GM21390 (cell line): ENCODE results near the gene KRT79.

ENCODE experiments used
- ATAC-seq: cut with Tn5 transposase; IDR thresholded peaks from one replicate; pipeline ENCODE4 v1.9.1; 2021; ENCODE audit not compliant: unreplicated experiment

The KRT79 gene

GRCh38 chr12:52819731-52820510 is 14.2 kb downstream of the KRT79 start:
- ATAC-seq, result no peak

GRCh38 chr12:52818887-52819420 is 15.2 kb downstream of the KRT79 start:
- no peak for ATAC-seq

- no peak for ATAC-seq
These were observed 15.7 kb downstream of the KRT79 start for GRCh38 chr12:52818388-52818787.

- ATAC-seq, result no peak
These were observed 16.3 kb downstream of the KRT79 start for GRCh38 chr12:52817699-52818238.

GRCh38 chr12:52817003-52817698 is 17.0 kb downstream of the KRT79 start:
- ATAC-seq, result no peak

GRCh38 chr12:52815676-52816588 is 18.2 kb downstream of the KRT79 start:
- ATAC-seq, result no peak

GRCh38 chr12:52815161-52815560 is 18.9 kb downstream of the KRT79 start:
- no peak for ATAC-seq

GRCh38 chr12:52814710-52815155 is 19.4 kb downstream of the KRT79 start:
- no peak for ATAC-seq

GRCh38 chr12:52813885-52814709 is 20.0 kb downstream of the KRT79 start, which contains the start of gene KRT4:
Gene KRT4, minus strand, starts transcription at chr12:52814116. Its CDS starts 58 bp downstream, at chr12:52814058.
- no peak for ATAC-seq

- no peak for ATAC-seq
These were observed 20.8 kb downstream of the KRT79 start for GRCh38 chr12:52813203-52813819.

- ATAC-seq, result no peak
These were observed 21.4 kb downstream of the KRT79 start for GRCh38 chr12:52812749-52813148.

GRCh38 chr12:52812073-52812400 is 22.1 kb downstream of the KRT79 start:
- no peak for ATAC-seq

GRCh38 chr12:52811191-52812072 is 22.7 kb downstream of the KRT79 start:
- ATAC-seq, result no peak

- ATAC-seq, result no peak
These were observed 23.6 kb downstream of the KRT79 start for GRCh38 chr12:52810554-52810953.

- ATAC-seq, result no peak
These were observed 24.9 kb downstream of the KRT79 start for GRCh38 chr12:52809166-52809565.

GRCh38 chr12:52808573-52809160 is 25.4 kb downstream of the KRT79 start:
- ATAC-seq, result no peak

GRCh38 chr12:52807544-52808470 is 26.3 kb downstream of the KRT79 start:
- ATAC-seq, result no peak
